GM10266 (cell line): ENCODE results near the gene RTN4.
"Not testable (repeated sequence)": the region's sequence is repeated elsewhere in the genome, so short reads cannot be mapped to it uniquely, and the experiment has no call there.

Source experiments
- DNase-seq: peaks from one replicate; pipeline ENCODE4 v3.0.0; 2012; ENCODE audit errors: extremely low spot score
- CTCF ChIP-seq: IDR thresholded peaks from 2 replicates; pipeline ENCODE4 v1.5.1; 2012; ENCODE audit warnings: mild to moderate bottlenecking, low read depth; ENCODE audit not compliant: control insufficient read depth, insufficient read depth; ENCODE audit errors: missing control alignments

The RTN4 gene

GRCh38 chr2:54995553-54995952 lies 54.7 kb downstream of the RTN4 start:
- TF ChIP-seq CTCF: no peak

GRCh38 chr2:54990694-54991093 lies 59.6 kb downstream of the RTN4 start:
- not testable (repeated sequence) for DNase-seq

More at GRCh38 chr2:54995553-54995952, 54.7 kb downstream of the RTN4 start:
- DNase-seq: no peak

- no peak for TF ChIP-seq CTCF
- DNase-seq: no peak
Measured at GRCh38 chr2:54988612-54989011, 61.6 kb downstream of the RTN4 start.

GRCh38 chr2:54986264-54986663 lies 64.0 kb downstream of the RTN4 start:
- TF ChIP-seq CTCF: no peak
- no peak for DNase-seq

GRCh38 chr2:54984476-54984875 lies 65.8 kb downstream of the RTN4 start:
- DNase-seq: no peak
- no peak for TF ChIP-seq CTCF

- DNase-seq: no peak
- no peak for TF ChIP-seq CTCF
Measured at GRCh38 chr2:54983345-54984220, 66.7 kb downstream of the RTN4 start.

GRCh38 chr2:54981385-54981784 lies 68.9 kb downstream of the RTN4 start:
- TF ChIP-seq CTCF: no peak
- no peak for DNase-seq
